ENCODE data around the gene SPSB1. TPM values are rescaled to one million over a fixed set of nuclear protein-coding genes. Genes with fewer than 3 reads are reported as not detected.

SPSB1 gene
- total RNA-seq, 1 experiment from 2014 or later, result 2.9 TPM

GRCh38 chr1:9249263-9249533 is 43.5 kb upstream of the SPSB1 start:
- TF ChIP-seq CTCF (conservative IDR thresholded peaks at IDR 0.05), result no peak
- no peaks in the 10 kb centered on the region for H3K9me3 Mint-ChIP-seq
- Histone ChIP-seq H3K56ac (ENCODE audit: insufficient read length, low read depth, low read length) (no peak overlapping the region), H3K79me2 (ENCODE audit: insufficient read depth, low read length) (no peaks in the 10 kb centered on the region), H3T11ph (ENCODE audit: low read length) (no peak overlapping the region), H2BK15ac (ENCODE audit: low read depth, low read length) (no peak overlapping the region), H3K27me3 (ENCODE audit: insufficient read depth, low read length) (no peaks in the 10 kb centered on the region), H3K4me1 (ENCODE audit: insufficient read depth, low read length) (peaks cover 7% of the 10 kb centered on the region), H2BK120ac (ENCODE audit: low read depth, low read length, poor library complexity, severe bottlenecking) (no peak overlapping the region), H3K23me2 (ENCODE audit: insufficient read length, low read depth, low read length, poor library complexity, severe bottlenecking) (peaks cover 4% of the 10 kb centered on the region), H3K4me2 (ENCODE audit: insufficient read depth, insufficient read length, low read length) (no peak overlapping the region), H4K20me1 (ENCODE audit: control insufficient read depth, insufficient read depth, insufficient read length) (no peaks in the 10 kb centered on the region), H2AK5ac (ENCODE audit: insufficient read length, low read length) (no peak overlapping the region), H3K23ac (ENCODE audit: insufficient read length, low read depth, low read length) (no peak overlapping the region), H3K27ac (ENCODE audit: insufficient read length, low read depth, low read length) (no peak overlapping the region), H4K5ac (ENCODE audit: insufficient read length, low read depth, low read length) (no peak overlapping the region), H3K79me1 (ENCODE audit: insufficient read depth, low read depth, low read length, poor library complexity, severe bottlenecking) (no peaks in the 10 kb centered on the region), H2BK12ac (ENCODE audit: insufficient read length, low read depth, low read length) (no peak overlapping the region), H3K9ac (ENCODE audit: extremely low read depth, insufficient read length, low read length) (no peak overlapping the region), H4K8ac (replicated peaks; ENCODE audit: insufficient read length, low read depth, low read length) (no peak overlapping the region), H2AFZ (ENCODE audit: low read length) (no peak overlapping the region), H4K91ac (ENCODE audit: insufficient read length, low read depth, low read length) (peak overlapping the region; percentile 65), H3K18ac (ENCODE audit: insufficient read length, low read depth, low read length) (no peak overlapping the region), H2BK20ac (ENCODE audit: low read depth, low read length, poor library complexity, severe bottlenecking) (no peak overlapping the region), H3K4ac (ENCODE audit: low read depth, low read length) (no peak overlapping the region), H2BK5ac (ENCODE audit: insufficient read length, low read length) (no peak overlapping the region), H3K9me3 (ENCODE audit: control insufficient read depth, low read depth, low read length) (no peaks in the 10 kb centered on the region), H3K14ac (ENCODE audit: insufficient read depth, low read length) (no peak overlapping the region)
- H3K27me3 Mint-ChIP-seq (ENCODE audit: low read depth), result no peaks in the 10 kb centered on the region
- H3K27ac Mint-ChIP-seq, result no peak overlapping the region
- no peak for DNase-seq
- peaks cover 30 to 55% of the 10 kb centered on the region in 2 experiments for H3K4me1 Mint-ChIP-seq
- H3K36me3 Mint-ChIP-seq (ENCODE audit: insufficient read depth in 1 of 3, low read depth in 3 of 3), result no peaks in the 10 kb centered on the region; a peak in 1 of 7 replicates
- no peak overlapping the region; a peak in 1 of 5 replicates for H3K4me3 Mint-ChIP-seq
- WGBS (ENCODE audit: extremely low coverage, insufficient read length, low lambda C conversion rate), result no CpG with 5 or more reads among the region's 3 CpGs

All from H9 (cell line).